Activated T-helper 1 cell treated with Interleukin-2 at 50 U/mL for 16 hours (primary cell): Measurements from ENCODE around the gene ABHD10.

Experiments used
- DNase-seq: peaks from one replicate; pipeline ENCODE4 v3.0.0-alpha.2; 2020; ENCODE audit warnings: low read depth

The ABHD10 gene

DNA sequence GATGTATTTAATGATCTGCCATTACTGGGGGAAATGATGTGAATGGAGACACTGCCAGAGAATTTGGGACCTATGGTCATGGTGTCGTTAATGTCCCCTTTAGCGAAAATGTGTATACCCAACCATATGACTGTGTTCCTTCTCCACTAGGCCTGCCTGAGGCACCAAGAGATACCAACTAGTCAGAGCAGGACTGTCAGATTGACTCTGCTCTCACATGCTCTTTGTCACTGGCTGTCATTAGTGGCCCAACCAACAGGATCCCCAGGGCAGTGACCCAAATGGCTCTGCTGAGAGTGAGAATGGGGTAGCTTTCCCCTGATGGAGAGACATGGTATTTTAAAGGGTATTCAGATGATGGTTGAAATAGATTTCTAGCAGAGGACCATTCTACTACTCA lies 22.7 kb downstream of the ABHD10 start:
- DNase-seq, result no peak

DNA sequence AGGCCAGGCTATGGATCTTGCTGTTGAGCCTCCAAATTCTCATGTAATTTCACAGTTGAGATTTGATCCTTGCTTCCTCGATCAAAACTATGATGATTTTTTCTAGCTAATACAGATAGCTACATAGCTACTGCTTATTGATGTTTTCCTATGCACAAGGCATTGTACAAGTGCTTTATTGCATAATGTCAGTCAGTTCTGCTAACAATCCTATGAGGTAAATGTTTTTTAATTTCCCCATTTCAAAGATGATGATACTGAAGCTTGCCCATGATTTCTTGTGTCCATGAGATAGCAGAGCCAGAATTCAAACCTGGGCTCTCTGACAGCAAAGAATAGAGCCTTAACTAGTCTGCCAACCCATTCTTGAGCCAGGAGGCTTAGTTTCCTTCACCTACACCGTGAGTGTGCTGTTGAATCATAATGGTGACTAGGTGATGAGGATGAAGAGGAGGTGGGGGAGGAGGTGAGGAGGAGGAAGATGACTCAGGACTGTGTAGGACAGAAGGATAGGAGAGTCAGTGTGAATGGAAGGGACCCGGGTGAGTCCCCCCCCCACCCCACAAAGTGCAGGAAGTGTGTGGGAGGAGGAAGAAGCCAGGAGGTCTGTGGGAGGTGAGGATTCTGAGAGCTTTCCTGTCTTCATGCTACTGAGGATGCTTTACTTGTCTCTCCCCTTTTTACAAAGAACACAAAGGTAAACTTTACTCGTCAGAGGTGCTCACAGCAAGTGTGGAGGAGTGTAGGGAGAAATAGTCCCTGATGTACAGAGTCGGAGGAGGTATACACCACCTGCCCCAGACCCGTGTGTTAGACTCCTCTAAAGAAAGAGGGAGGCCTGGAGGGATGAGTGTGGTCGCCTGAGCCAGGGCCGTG lies 23.5 kb downstream of the ABHD10 start:
- DNase-seq, result no peak

DNA sequence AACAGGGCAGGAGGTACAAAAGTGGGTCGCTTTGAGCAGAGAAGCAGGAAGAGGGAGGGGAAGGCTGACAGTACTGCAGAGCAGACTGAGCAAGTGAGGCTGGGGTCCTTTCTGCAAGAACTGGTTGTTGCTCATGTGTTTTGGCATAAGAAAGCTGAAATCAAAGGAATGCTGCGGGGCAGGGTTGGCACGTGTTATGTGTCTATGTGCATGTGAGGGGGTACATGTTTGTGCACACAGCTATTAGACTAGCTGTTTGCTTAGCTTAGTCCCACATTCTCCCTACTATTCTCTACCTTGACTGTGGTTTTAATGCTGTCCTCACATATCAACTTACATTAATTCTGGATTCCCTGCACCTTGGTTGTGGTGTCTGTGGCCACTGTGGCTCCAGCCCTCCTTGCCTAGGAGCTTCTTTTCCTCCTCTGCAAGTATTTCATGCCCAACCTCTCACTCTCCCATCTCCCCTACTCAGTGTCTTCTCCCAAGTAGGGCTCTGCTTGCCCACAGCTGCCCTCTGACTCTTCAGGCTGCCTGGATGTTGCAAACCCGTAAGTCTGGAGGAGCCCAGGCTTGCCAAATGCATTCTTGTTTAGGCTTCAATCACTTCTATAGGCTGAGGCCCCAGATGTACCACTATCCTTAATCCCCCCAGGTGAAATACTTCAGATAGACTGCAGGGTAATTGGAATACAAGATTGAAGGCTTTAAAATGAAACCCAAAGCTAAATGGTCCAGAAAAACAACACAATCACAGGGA lies 24.7 kb downstream of the ABHD10 start:
- DNase-seq, result no peak

DNA sequence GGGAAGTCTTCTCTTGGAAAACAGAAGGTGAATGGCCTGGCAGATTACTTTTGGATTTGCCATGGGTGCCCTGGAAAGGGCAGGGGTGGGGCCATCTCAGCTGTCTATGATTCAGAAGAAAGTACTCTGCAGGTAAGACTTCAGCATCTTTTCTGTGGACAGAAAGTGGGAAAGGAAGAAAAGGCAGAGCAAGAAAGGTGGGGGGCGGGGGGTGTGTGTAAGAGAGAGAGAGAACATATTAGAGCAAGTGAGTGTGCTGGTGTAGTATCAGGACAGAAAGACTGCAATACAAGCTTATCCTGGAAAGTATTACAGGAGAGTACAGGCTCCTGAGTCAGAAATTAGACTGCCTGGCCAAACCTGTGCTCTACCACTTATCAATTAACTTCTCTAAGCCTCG lies 25.4 kb downstream of the ABHD10 start:
- no peak for DNase-seq

DNA sequence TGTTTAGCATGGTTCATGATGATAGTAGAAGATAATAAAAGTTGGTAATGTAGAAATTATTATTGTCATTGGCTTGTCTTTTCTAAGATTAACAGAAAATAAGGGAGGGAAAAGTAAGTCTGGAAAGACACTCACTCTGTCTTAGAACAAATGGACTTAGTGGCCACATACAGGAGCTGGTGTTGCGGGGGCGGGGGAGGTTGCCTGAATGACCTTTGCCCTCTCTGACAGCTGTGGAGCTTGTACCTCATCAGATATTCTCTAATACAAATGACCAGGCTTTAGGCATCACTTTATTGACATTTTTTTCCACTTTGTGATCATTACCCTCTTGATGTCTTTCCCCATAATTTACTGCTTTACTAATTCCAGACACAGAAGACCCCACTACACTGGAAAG lies 25.8 kb downstream of the ABHD10 start:
- no peak for DNase-seq

DNA sequence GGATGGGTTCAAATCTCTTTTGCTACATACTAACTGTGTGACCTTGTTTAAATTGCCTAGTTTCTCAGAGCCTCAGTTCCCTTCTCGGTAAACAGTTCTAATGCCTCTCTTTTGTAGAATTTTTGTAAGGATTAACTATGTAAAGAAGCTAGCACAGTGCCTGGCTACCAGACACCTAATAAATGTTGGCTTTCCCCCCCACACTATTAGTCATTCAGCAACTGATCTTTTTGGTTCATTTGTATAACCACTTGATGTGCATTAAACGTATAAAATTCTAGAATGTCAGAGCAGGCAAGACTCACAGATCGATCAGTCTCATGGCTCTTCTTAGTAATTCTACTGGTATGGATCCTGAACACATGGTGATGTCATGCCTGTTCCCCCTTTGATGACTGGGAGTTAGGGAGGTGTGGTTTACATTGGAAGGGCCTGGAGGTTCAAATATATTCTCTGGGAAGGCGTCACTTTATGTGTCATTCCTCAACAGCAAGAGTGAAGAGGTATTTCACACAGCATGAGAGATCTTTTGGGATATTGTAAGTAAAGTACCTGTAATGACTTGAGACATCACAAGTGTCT lies 26.4 kb downstream of the ABHD10 start:
- no peak for DNase-seq

DNA sequence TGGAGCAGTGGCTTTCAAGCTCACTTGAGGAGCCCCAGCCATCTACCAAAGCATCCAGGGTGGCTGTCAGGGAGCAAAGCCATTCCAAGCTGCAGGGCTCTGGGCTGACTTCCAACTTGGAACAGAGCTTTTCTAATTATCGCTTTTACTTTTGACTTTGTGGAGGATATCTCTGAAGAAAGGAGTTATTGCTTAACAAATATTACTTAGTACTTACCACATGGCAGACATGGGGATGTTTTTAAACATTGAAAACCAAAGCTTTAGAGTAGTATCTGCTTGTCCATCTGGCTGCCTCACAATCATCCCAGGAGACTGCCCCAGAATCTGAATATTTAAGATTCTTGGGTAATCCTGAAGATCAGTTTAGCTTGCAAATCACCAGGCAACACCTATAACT lies 28.8 kb downstream of the ABHD10 start:
- DNase-seq, result no peak

DNA sequence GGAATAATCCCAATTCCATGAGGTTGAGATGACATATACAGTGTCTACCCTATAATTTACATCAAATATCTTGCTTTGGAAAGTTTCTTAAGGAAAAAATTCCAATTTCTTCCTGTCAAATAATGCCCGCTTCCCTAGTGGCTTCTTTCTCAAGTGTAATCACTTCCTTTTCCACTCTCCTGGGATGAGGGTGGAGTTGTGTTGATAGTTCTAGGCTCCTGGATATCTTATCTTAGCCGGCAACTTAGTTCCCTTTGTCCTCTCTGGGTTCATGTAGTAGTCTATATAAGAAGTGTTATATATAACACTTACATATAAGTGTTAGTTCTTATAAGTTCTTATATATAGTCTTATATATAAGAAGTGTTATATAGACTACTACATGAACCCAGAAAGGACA lies 30.8 kb downstream of the ABHD10 start:
- no peak for DNase-seq

DNA sequence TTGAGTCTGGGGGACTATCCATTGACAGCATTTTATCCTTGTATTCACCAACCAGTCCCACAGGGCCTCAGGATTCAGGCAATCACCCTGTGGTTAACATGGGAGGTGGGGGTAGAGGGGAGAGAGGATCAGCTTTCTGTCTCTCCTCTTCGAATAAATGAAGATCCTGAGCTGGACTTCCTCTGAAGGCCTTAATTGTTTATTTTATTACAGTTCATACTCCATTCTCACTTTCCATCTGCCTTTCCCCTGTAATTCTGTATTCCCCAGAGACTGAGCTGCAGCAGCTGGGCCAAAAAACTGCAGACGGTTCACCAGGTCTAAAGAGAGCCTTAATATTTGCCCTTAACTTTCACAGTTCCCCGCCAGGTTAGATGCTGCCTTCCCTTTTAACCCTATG lies 31.8 kb downstream of the ABHD10 start:
- DNase-seq, result no peak

DNA sequence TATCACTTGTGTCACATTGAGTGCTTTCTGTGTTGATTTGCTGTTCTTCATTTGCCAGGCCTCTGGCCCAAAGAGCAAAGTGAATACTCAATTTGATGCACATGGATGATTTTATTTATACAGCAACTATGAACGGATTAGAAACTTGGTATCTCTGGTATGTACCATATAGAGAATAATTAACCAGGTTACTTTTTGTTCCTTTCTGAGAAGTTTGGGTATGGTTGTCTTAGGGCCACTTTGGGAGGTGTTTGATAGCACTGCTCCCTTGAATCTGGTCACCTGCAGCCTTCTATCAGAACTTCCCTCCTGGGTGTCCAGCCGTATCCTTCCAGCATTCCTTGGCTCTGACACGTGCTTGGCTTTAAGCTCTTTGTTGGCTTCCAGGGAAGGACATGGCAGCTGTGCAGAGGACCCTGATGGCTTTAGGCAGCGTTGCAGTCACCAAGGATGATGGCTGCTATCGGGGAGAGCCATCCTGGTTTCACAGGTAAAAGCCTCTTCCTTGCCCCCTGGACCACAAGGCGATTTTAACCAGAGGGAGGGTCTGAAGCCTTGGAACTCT lies 32.6 kb downstream of the ABHD10 start:
- no peak for DNase-seq

DNA sequence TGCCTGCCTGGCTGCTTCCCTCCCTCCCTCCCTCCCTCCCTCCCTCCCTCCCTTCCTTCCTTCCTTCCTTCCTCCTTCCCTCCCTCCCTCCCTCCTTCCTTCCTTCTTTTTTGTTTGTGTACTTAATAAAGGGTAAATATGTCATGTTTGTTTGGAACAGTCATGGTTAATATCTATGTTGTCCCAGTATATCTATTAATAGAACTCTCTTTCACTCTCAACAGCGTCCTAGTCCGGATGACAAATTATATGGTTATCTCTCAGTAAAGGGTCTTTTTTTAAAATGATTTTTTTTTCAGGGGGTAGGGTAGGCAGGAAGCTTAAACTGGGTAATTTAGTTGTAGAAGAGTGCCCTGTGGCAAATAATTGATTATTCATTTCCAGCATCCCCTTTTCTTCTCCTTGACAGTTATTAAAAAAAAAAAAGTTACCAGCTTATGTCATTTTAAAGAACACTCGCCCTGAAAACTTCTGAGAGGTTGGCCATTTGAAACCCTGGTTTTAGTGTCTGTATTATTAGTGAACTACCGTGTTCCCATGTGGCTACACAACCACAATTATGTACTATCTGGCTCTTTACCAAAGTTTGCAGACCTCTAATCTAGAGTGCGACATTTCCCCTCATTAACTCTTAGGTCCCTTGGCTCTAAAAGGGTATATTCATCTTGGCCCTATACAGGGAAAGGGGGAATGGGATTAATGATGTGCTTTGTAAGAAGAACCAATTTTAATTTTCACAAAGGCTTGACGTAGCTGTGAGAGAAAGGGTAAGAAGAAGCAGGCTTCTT lies 33.6 kb downstream of the ABHD10 start:
- no peak for DNase-seq

DNA sequence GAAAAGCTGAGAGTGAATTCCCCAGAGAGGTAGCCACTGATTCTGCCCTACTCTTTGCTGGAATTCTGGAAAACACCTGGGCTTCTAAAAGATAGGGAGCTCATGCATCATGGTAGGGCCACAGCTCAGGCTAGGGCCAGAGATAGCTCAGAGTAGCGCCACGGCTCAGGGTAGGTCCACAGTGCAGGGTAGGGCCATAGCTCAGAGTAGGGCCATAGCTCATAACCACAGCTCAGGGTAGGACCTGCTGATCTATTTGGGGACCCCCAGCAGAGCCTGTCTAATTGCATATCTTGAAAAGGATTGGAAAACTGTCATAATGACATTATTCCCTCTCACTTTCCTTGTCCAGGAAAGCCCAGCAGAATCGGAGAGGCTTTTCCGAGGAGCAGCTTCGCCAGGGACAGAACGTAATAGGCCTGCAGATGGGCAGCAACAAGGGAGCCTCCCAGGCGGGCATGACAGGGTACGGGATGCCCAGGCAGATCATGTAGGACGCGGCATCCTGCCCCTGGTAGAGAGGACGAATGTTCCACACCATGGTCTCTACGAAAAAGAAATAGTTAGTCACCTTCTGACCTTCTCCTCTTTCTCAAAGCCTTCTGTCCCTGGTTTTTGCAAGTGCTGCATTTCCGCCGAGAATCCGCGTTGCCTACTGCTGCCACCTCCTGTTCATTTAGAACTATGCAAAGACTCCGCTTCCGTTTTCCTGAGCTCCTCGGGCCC lies 34.4 kb downstream of the ABHD10 start:
- DNase-seq, result peak; percentile 33

DNA sequence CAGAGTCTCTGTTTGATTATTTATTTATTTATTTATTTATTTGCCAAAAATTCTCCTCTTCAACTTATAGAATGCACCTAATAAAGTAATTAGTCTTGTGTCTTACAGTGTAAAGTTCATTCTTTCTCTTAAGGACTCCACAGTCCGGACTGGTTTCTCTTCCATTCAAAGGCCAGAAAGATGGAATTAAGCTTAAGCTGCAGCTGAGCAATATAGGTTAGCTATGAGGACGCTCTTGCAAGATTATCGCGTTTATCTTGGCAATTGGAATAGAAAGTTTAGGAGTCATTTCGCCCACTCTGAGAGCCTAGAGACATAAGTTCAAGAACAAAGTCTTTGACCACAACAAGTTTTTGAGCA lies 34.9 kb downstream of the ABHD10 start:
- DNase-seq, result no peak

DNA sequence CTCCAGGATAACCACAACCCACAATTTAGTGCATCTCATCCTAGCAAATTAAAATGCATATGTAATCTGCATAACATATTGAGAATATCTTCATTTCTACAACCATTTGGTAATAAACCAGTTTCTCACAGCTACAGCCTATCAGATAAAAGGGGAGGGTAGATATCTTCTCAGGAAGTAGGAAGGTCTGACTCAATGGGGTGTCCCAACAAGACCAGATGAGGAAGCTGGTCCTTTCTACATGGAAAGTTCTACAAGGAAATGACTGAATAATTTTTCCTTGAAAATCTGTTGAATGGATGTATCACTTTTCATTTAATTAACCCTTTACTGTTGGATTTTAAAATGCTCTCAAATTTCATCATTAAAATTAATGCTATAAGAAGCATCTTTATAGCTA lies 38.3 kb downstream of the ABHD10 start:
- DNase-seq, result no peak

DNA sequence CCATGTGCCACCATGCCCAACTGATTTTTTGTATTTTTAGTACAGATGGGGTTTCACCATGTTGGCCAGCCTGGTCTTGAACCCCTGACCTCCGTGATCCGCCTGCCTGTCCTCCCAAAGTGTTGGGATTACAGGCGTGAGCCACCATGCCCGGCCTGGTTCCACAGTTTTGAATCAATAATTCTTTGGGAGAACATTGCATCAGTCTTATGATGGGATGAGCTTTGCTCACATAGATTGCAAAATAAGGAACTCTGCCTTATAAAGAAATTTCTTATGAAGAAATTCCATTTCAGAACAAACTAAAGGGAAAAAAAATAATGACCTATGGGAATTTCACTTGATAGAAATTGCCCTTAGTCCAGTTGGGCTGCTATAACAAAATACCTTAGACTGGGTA lies 39.9 kb downstream of the ABHD10 start:
- DNase-seq, result no peak

DNA sequence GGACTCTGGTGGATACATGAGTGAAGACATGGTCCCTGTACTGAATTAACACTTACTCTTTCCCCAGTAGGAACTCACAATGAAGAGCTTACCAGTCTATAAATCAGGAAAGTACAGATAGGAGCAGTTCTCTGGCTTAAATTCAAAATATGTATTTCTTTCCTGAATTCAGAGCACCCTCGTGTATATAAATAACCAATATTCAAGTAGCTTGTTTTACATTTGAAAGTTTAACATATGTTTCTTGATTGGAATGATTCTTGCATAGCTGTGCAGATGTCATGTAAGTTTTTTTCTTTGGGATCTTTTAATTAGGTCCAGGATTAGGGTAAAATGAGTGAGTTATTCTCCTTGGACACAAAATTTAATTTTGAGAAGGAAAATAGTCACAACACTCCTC lies 40.9 kb downstream of the ABHD10 start:
- DNase-seq, result no peak

DNA sequence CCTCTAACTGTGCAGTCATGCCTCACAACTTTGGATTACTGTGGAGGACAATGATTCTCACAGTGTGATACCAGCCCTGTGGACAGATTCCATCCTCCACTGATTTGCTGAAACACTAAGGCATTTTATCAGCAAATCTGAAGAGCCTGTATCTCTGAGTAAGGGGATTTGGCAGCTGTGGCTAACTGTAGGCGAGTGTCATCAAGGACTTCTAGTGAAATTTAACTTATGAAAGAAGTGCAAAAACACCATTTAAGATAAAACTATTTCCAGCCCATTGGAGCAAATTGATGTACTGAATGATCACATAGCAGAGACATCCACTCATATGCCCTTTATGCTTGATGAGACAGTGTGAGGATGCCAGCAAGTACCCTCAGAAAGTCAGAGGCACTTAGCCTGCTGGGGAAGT lies 41.9 kb downstream of the ABHD10 start:
- no peak for DNase-seq

DNA sequence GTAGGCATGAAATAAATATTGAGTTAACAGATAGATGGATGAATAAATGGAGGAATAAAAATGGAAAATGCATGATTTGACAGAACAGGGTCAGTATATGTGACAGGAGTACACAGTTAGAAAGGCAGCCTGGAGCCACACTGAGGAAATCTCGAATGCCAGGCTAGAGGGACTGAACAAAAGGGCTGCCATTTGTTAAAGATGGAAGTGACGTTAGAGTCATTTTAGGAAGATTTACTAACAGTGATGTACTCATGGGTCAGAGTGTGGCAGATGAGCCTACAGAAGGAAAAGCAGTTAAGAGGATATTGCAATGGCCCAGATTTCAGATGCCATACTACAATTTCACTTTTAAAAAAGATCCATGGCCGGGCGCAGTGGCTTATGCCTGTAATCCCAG lies 48.3 kb downstream of the ABHD10 start:
- DNase-seq, result no peak

DNA sequence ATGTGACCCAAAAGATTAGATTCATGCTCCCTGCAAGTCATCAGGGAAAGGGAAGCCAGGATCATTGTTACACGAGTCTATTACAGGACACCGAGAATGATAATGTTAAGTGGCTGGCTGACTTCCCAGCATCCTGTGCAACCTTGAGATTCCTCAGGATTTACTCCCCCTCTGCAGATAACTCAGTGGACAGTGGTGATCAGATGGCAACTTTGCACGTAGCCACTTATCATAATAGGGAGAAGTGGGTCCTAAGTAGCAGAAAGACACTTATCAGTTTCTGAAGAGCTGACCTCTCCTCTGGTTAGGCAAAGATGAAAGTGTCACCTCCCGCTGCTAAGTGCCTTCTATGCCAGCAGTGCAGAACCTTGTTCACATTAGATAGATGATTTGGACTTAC lies 49.0 kb downstream of the ABHD10 start:
- DNase-seq, result no peak

DNA sequence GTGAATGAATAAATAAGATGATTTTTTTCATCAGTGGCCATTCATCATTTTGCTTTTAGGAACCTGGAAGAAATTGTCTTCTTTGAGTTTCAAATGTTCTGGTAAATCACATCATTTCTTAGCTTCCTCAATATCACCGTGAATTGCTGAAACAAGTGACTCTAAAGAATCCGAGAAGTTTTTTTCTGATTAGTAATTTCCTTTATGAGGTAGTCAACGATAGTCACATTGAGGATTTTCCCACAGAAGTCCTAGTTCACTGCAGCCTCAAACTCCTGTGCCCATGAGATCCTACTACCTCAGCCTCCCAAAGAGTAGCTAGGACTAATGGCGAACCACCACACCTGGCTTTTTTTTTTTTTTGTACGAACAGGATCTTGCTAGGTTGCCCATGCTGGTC lies 52.1 kb downstream of the ABHD10 start:
- no peak for DNase-seq

DNA sequence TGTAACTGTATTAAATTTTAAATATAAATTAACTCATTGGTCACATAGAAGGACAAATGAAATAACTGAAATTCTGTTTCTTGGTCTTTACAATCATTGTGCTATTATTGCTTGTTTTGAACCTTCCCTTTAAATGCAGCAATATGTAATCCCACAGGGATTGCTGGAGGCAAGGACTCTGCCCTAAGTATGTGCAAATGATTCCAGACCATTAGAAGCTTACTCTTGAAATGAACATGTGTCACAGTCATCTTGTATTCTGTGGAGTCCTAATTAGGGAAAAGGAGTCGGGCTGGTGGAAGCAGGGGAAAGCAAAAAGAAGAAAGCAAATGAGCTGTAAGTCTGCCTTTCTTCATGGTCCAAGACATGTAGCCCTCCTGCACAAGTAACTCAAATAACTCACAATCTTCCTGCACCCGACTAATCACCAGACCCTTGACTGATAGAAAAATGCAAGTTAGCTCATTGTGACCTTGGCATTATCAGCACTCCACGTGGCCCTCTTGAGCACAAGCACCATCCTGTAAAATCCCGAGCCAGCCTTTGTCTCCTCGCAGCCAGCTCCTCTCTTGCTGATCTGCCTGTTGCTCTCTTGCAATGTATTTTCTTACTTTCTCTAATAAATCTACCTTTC lies 53.4 kb downstream of the ABHD10 start:
- no peak for DNase-seq
